ENCODE results near the gene FAM107B. TPM values are rescaled to one million over a fixed set of nuclear protein-coding genes. Genes with fewer than 3 reads are reported as not detected.

FAM107B gene
- total and polyA plus RNA-seq, 4 donors, result 38.4 to 85.4 (median 68.9) TPM

GRCh38 chr10:14540062-14540461 lies 234.6 kb downstream of the FAM107B start:
- 84 to 89% methylated on average over 3 of the region's 3 CpGs for WGBS, 2 donors

GRCh38 chr10:14539176-14539575 lies 235.5 kb downstream of the FAM107B start:
- H3K36me3 ChIP-seq (ENCODE audit: control insufficient read depth in 4 of 4, insufficient read depth in 4 of 4, low read length in 4 of 4), result peaks cover 0 to 6% (median 4%) of the 10 kb centered on the region in 4 donors
- TF ChIP-seq CTCF (IDR thresholded peaks at IDR 0.05; ENCODE audit: control extremely low read depth, extremely low read depth), result no peak
- H3K9ac ChIP-seq (ENCODE audit: insufficient read depth in 1 of 2, low read length in 2 of 2), result no peak overlapping the region
- no peaks in the 10 kb centered on the region for H3K9me3 ChIP-seq (ENCODE audit: control insufficient read depth in 4 of 4, insufficient read depth in 3 of 4, low read length in 3 of 4)
- ATAC-seq (ENCODE audit: insufficient read depth, low FRiP score), result no peak
- no peak overlapping the region for H3K4me3 ChIP-seq
- no peak overlapping the region for H3K27ac ChIP-seq (ENCODE audit: low read depth in 1 of 2, low read length in 1 of 2)
- H3K27me3 ChIP-seq (ENCODE audit: control insufficient read depth in 3 of 3, insufficient read depth in 3 of 3, low read length in 2 of 3), result no peaks in the 10 kb centered on the region
- peak; percentile 43 to 84 (median 83) for DNase-seq
- peaks cover 0 to 42% (median 6%) of the 10 kb centered on the region in 5 donors for H3K4me1 ChIP-seq (ENCODE audit: control insufficient read depth in 5 of 5, insufficient read depth in 5 of 5, low read length in 5 of 5)

More at GRCh38 chr10:14540062-14540461, 234.6 kb downstream of the FAM107B start:
- no peaks in the 10 kb centered on the region for H3K9me3 ChIP-seq (ENCODE audit: control insufficient read depth in 4 of 4, insufficient read depth in 3 of 4, low read length in 3 of 4)
- H3K4me1 ChIP-seq (ENCODE audit: control insufficient read depth in 5 of 5, insufficient read depth in 5 of 5, low read length in 5 of 5), result peaks cover 0 to 41% (median 6%) of the 10 kb centered on the region in 5 donors
- no peak for DNase-seq
- H3K4me3 ChIP-seq, result no peak overlapping the region
- H3K27ac ChIP-seq (ENCODE audit: low read depth in 1 of 2, low read length in 1 of 2), result no peak overlapping the region
- peaks cover 0 to 6% (median 4%) of the 10 kb centered on the region in 4 donors for H3K36me3 ChIP-seq (ENCODE audit: control insufficient read depth in 4 of 4, insufficient read depth in 4 of 4, low read length in 4 of 4)
- TF ChIP-seq CTCF (IDR thresholded peaks at IDR 0.05; ENCODE audit: control extremely low read depth, extremely low read depth), result no peak
- ATAC-seq (ENCODE audit: insufficient read depth, low FRiP score), result no peak
- H3K9ac ChIP-seq (ENCODE audit: insufficient read depth in 1 of 2, low read length in 2 of 2), result no peak overlapping the region
- no peaks in the 10 kb centered on the region for H3K27me3 ChIP-seq (ENCODE audit: control insufficient read depth in 3 of 3, insufficient read depth in 3 of 3, low read length in 2 of 3)

- Histone ChIP-seq H3K27ac (ENCODE audit: low read depth in 1 of 2, low read length in 1 of 2) (peak overlapping the region in 1 of 2 donors; percentile 49), H3K9me3 (ENCODE audit: control insufficient read depth in 4 of 4, insufficient read depth in 3 of 4, low read length in 3 of 4) (no peaks in the 10 kb centered on the region), H3K4me3 (no peak overlapping the region), H3K9ac (ENCODE audit: insufficient read depth in 1 of 2, low read length in 2 of 2) (no peak overlapping the region), H3K4me1 (ENCODE audit: control insufficient read depth in 5 of 5, insufficient read depth in 5 of 5, low read length in 5 of 5) (peaks cover 0 to 28% (median 6%) of the 10 kb centered on the region in 5 donors), H3K36me3 (ENCODE audit: control insufficient read depth in 4 of 4, insufficient read depth in 4 of 4, low read length in 4 of 4) (peaks cover 0 to 8% (median 5%) of the 10 kb centered on the region in 4 donors), H3K27me3 (ENCODE audit: control insufficient read depth in 3 of 3, insufficient read depth in 3 of 3, low read length in 2 of 3) (no peaks in the 10 kb centered on the region)
- WGBS, 2 donors, result 66 to 74% methylated on average over 21 of the region's 21 CpGs
- peak; percentile 39 for ATAC-seq (ENCODE audit: insufficient read depth, low FRiP score)
- TF ChIP-seq CTCF (IDR thresholded peaks at IDR 0.05; ENCODE audit: control extremely low read depth, extremely low read depth), result peak; percentile 58
- peak; percentile 59 to 75 (median 65) for DNase-seq
These were observed 238.2 kb downstream of the FAM107B start for GRCh38 chr10:14536241-14537213.

Measured in lung (tissue), 12 donors.